ENCODE results near the gene CAPN12.
"Not testable (repeated sequence)": the region's sequence is repeated elsewhere in the genome, so short reads cannot be mapped to it uniquely, and the experiment has no call there.

Gene CAPN12

DNA sequence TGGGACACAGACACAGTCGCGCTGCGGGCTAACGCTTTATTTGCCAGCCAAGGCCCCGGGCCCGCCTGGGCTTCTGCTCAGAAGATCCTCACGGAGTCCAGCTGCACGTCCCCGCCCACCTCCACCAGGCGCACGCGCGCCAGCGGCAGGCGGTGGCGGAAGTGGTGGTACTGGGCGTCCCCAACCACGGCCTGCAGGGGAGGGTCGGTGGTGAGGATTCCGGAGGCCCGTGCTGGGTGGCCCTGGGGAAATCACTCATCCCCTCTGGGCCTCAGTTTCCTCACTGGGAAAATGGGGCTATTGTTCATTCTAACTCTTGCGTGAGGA, 26.6 kb upstream of the CAPN12 start:
- not testable (repeated sequence) for DNase-seq

DNA sequence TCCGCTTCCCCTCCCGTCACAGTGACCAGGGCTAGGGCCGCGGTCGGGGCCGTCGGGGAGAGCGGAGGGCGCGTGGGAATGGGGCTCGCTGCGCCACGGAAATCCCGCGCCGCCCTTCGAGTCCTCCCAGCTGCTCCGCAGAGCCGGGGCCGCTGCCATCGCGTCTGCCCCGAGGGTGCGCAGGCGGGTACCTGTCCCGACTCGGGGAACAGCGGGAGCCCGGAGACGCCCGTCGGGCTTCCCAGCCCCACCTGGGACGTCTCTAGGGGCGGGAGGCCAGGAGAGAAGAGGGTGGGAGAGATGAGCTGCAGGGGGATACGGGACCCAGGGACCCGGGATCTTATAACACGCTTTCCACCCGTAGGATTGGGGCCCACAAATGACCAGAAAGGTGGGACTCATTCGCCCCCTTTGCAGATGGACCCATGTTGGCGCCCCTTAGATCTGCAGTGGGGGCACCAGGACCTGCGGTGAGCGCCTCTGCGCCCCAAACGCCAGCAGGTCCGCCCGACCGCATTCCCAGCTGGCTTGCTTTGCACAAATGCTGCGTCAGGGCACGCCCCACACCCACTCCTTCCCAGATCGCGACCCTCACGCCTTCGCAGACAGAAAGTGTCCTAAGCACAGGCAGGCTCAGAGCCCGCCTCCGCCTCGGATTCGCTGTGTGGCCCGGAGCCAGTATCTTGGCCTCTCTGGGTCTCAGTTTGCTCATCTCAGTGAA, 26.1 kb upstream of the CAPN12 start:
- DNase-seq = not testable (repeated sequence)

DNA sequence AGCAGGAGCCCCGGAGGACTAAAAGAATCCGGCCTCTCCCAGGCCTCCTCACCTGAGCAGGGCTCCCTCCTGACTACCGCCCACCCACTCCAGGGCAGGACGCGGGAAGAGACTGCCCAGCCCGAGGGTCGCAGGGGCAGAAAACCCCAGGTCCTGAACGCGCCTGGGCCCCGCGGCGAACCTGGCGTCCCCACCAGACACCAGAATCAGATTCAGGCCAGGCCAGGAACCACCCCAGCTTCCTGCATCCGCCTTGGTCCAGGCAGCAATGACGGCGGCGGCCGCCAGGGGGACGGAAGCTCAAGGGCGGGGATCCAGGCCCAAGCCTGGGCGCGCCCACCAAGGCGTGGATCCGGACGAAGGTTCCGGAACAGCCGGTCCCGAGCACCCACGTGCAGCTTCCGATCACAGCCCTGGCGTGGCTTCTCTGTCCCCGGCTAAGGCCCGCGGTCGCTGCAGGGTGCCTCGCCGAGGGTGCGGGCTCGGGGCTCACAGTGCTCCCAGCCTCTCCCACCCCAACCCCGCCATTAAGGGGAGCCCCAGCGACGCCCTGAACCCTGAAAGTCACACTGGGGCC, 25.4 kb upstream of the CAPN12 start:
- DNase-seq = no peak

DNA sequence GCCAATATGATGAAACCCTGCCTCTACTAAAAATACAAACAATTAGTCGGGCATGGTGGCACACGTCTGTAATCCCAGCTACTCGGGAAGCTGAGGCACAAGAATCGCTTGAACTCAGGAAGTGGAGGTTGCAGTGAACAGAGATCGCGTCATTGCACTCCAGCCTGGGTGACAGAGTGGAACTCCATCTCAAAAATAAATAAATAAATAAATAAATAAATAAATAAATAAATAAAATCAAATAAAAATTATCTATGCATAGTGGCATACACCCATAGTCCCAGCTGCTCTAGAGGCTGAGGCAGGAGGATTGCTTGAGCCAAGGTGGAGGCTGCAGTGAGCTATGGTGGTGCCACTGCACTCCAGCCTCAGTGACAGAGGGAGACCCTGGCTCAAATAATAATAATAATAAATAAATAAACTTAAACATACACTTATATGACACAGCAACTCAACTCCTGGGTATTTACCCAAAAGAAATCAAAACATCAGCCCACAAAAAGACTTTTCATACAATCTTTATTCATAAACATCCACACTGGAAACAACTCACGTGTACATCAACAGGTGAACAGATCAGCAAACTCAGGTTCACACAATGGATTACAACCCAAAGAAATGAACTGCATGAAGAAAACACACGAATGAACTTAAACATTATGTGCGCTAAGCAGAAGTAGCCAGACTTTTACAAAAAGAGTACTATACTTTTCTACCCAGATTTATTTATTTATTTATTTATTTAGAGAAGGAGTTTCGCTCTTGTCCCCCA, 22.2 kb upstream of the CAPN12 start:
- no peak for DNase-seq

DNA sequence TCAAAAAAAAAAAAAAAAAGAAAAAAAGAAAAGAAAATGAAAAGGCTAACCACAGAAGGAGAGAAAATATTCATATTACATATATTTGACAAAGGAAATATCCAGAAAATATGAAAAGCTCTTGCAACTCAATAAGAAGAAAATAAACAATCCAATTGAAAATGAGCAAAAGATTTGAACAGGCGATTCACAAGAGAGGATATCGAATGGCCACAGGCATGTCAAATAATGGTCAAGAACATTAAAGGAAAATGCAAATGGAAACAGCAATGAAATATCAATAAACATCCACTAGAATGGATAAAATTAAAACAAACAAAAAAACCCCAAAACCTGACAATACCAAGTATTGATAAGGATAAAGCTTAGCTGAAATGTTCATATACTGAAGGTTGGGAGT, 20.9 kb upstream of the CAPN12 start:
- no peak for DNase-seq

DNA sequence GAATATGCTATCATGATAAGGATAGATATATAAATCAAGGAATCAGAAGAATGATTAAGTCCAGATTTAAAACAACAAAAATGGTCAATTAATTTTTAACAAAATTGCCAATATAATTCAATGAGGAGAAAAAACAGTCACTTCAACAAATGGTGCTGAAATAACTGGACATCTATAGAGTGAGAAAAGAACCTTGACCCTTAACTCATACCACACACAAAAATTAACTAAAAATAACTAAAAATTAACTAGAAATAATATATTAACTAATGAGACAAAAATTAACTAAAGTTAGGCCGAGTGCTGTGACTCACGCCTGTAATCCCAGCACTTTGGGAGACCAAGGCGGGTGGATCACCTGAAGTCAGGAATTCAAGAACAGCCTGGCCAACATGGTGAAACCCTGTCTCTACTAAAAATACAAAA, 19.5 kb upstream of the CAPN12 start:
- no peak for DNase-seq

DNA sequence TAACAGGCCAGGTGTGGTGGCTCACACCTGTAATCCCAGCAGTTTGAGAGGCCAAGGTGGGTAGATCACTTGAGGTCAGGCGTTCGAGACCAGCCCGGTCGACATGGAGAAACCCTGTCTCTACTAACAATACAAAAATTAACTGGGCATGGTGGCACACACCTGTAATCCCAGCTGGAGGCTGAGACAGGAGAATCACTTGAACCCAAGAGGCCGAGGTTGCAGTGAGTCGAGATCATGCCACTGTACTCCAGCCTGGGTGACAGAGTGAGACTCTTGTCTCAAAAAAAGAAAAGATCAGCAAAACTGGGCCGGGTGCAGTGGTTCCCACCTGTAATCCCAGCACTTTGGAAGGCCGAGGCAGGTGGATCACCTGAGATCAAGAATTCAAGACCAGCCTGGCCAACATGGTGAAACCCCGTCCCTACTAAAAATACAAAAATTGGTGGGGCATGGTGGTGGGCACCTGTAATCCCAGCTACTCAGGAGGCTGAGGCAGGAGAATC, 17.7 kb upstream of the CAPN12 start:
- DNase-seq = not testable (repeated sequence)

DNA sequence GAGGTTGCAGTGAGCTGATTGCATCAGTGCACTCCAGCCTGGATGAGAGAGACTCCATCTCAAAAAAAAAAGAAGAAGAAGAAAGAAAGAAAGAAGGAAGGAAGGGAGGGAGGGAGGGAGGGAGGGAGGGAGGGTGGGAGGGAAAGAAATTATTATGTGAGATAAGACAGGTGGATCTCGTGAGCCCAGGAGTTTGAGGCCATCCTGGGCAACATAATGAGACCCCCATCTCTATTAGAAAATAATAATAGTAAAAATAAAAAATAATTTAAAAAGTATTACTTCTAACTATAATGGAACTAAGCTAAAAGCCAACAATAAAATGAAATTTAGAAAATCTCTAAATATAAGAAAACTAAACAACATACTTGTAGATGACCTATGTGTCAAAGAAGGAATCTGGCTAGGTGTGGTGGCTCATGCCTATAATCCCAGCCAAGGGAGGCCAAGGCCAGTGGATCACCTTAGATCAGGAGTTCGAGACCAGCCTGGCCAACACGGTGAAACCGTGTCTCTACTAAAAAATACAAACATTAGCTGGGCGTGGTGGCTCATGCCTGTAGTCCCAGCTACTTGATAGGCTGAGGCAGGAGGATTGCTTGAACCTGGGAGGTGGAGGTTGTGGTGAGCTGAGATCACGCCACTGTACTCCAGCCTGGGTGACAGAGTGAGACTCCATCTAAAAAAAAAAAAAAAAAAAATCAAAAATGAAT, 16.7 kb upstream of the CAPN12 start:
- not testable (repeated sequence) for DNase-seq

DNA sequence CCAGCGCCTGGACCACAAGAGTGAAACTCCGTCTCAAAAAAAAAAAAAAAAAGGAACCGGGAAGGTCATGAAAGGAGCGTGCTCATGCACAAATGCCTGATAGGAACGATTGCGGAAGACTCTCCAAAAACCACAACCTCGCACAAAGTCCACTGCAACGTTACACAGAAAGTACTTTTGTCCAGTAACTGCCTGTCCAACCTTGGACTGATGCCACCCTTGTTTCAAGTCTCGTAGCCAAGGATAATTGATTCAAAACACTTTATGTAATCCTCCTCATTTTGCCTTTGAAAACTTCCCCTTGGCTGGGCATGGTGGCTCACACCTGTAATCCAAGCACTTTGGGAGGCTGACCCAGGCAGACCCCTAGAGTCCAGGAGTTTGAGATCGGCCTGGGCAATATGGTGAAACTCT, 15.3 kb upstream of the CAPN12 start:
- DNase-seq = no peak

DNA sequence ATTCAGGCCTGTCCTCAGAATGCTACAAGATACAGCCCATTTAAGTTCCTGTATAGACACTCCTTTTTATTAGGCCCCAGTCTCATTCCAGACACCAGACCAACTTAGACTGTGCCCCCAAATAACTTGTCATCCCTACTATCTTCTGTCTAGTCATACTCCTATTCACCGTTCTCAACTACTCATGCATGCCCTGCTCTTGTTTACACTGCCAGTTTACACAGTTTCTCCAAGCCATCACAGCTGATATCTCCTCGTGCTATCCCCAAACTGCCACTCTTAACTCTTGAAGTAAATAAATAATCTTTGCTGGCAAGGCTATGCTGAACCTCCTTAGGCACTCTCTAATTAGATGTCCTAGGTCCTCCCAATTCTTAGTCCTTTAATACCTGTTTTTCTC, 9.9 kb upstream of the CAPN12 start:
- not testable (repeated sequence) for DNase-seq

DNA sequence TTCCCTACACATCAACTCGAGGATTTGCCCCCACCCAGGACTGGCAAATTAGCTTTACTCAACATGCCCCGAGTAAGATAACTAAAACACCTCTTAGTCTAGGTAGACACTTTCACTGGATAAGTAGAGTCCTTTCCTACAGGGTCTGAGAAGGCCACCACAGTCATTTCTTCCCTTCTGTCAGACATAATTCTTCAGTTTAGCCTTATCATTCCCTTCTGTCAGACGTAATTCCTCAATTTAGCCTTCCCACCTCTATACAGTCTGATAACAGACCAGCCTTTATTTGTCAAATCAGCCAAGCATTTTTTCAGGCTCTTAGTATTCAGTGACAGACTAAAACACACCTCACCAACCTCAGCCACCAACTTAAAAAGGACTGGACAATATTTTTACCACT, 9.5 kb upstream of the CAPN12 start:
- not testable (repeated sequence) for DNase-seq

DNA sequence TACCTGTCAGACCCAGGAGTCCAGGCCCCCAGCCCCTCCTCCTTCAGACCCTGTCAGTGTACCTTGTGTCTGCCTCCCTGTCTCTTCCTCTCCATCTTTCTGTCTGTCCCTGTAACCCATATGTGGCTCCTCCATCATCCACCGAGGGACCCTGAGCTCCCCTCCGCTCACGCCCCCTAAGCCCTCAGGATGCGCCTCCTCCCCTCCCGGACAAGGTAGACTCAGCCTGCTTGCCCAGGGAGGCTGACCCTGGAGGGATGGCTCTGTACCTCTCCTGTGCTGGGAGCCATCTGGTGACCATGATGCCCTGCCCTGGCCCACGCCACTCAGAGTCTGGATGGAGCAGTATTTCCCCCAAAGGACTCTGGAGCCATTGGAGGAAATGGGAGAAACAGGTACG, 1.0 kb upstream of the CAPN12 start:
- no peak for DNase-seq

DNA sequence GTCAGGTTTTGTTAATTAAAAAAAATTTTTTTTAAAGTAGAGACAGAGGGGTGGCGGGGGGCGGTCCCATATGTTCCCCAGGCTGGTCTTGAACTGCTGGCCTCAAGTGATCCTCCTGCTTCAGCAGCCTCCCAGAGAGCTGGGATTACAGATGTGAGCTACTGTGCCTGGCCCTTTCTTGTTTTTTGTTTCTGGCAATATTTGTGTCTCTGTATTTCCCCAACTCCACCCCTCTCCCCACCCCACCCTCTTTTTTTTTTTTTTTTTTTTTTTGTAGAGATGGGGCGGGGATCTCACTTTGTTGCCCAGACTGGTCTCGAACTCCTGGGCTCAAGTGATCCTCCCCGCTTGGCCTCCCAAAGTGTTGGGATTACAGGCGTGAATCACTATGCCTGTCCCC, 600 bp upstream of the CAPN12 start:
- no peak for DNase-seq

DNA sequence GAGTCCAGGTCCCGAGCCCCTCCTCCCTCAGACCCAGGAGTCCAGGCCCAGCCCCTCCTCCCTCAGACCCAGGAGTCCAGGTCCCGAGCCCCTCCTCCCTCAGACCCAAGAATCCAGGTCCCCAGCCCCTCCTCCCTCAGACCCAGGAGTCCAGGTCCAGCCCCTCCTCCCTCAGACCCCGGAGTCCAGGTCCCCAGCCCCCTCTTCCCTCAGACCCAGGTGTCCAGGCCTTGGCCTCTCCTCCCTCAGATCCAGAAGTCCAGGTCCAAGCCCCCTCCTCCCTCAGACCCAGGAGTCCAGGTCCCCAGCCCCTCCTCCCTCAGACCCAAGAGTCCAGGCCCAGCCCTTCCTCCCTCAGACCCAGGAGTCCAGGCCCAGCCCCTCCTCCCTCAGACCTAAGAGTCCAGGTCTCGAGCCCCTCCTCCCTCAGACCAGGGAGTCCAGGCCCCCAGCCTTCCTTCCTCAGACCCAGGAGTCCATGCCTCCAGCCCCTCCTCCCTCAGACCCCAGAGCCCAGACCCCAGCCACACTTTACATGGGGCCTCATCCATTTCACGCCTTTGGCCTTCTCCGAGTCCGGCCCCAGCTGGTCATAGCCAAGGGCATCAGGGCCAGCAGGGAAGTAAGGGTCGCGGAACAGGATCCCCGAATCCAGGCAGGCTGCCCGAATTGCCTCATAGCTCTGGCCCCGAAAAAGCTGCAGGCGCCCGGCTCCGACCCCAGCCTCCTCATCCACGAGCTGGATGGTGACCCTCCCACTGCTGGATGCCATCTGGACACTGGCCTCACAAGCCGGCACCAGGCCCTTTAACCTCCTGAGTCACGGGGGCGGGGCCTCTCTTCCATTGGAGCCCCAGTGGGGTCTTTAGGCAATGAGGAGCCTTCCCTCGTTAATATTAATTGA, 628 bp downstream of the CAPN12 start:
- no peak for DNase-seq

DNA sequence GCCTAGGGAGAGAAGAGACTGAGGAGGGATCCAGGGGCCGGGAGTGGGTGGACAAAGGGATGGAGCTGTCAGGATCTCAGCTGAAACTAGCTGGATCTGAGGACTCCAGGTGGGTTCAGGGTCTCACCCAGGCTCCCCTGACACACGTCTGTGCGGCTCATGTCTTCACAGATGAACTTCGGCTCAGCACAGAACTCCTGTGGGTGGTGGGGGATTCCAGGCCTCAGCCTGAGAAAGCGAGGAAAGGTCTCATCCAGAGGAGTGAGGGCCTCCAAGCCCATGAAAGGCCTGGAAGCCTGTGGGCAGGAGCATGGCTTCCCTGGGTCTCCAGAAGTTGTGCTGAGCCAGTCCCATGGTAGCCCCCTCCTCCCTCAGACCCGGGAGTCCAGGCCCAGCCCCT, 1.4 kb downstream of the CAPN12 start:
- DNase-seq = no peak

DNA sequence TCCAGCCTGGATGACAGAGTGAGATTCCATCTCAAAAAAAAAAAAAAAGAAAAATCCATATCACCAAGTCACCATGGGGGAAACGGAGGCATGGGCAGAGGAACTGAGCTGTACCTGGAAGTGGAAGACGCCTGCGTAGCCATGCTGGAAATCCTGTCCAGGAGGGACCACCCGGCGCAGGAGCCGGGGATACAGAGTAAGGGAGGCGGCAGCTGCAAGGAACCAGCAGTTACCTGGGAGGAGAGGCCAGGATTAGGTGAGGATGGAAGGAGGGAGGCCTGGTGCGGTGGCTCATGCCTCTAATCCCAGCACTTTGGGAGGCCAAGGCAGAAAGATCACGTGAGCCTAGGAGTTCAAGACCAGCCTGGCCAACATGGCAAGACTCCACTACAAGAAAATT, 2.0 kb downstream of the CAPN12 start:
- no peak for DNase-seq

DNA sequence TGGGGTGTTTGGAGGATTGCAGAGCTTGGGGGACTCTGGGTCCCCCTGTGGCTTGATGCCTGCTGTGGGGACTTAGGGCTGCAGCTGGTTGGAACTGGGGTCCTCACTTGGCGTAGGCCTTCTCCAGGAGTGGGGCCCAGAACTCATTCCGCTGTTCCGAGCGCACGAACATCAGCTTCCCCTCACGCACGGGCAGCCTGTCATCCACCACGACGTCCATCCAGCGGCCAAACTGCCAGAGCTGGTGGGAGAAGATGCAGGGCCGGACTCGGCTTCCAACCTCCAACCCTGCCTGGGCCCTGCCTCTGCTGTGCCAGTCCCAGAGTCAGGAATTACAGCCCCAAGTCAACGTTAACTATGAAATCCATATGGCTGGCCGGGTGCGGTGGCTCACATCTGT, 2.6 kb downstream of the CAPN12 start:
- no peak for DNase-seq

DNA sequence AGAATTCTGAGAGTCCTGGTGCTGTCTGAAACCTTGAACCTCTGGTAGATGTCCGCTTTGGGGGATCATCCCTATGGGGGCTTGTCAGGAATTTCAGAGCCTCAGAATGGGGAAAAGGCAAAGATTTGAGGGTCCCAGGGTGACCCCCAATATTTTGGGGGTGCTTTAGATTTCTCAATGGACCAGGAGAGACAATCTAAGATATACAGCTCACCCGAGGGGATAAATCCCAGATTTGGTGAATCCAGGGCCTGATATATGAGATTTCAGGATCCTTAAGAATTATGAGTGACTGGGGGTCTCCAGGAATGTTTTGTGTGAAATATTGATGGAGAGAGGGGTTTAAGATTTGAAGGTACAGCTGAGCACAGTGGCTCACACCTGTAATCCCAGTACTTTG, 3.3 kb downstream of the CAPN12 start:
- no peak for DNase-seq

DNA sequence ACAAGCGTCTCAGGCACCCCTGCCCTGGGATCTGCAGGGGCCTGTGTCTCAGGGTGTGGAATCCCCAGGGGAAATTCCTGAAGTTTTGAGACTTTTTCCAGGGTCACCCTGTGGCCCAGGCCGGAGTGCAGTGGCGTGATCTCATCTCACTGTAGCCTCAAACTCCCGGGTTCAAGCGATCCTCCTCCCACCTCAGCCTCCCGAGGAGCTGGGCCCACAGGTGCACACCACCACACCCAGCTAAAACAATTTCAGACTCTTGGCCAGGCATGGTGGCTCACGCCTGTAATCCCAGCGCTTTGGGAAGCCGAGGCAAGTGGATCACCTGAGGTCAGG, 4.0 kb downstream of the CAPN12 start:
- DNase-seq = no peak

DNA sequence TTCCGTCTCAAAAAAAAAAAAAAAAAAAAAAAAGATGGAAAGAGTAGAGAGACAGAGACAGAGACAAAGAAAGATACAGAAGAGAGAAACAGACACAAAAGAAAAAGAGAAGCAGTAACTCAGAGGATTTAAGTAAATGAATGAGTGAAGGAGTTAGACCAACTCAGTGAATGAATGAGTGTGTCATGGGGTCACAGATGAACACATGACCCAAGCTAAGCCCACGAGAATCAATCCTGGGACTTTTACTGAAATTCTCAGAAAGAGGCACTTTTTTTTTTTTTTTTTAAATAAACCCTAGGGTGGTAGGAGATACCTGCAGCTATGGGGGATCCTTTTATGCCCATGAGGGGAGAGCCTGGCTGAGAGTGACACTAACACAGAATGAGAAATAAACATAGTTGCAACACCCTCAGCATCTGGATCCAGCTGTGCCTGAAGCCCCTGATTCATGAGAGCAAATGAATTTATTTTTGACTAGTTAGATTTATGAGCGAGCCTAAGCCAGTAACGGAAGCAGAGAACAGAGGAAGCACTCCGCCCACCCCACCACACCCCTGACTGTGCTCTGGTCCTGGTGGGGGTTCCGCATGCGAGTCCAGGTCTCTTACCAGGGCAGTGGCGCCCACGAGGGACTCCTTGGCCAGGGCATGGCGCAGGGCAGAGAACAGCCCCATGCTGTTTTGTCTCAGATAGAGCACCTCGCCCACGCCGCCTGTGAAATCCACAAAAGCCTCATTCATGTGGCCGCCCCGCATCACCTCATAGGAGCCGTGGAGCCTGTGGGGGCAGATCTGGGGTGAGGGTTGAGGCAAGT, 4.6 kb downstream of the CAPN12 start:
- DNase-seq = no peak

DNA sequence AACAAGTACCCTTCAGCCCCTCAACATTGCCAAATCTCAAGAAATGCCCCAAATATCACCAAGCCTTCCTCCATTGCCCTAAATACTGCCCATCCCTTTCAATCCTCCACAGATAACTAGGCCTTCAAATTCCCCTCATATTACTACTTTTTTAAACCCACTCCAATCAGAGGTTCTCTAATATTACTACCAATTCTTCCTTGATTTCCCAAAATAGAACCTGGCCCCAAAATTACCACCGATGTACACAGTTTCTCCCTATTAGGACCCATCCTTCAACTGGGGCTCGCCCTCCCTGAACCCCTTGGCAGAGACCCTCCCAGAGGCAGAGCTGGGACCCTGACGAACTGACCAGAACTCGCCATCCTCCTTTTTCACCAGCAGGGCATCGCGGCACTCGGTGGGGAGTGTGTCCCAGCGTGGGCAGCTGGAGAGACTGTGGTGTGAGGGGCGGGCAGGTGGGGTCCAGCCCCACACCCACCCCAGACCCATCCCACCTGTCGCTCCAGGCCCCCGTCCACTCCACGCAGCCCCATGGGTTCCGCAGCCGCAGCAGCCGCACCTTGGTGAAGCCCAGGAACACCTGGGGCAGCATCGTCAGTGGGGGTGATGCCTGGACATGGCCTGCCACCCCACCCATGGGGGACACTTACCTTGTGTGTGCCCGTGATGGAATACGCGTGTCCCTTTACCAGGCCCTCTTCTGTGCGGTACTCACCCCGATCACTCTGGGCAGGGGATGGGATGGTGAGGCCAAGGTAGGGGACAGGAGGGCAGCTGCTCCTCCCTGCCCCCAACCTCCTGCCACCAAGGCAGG, 6.1 kb downstream of the CAPN12 start:
- no peak for DNase-seq
